HG03378 (cell line): ENCODE data around the gene PASK.

ENCODE experiments used
- ATAC-seq: cut with Tn5 transposase; IDR thresholded peaks from one replicate; pipeline ENCODE4 v1.9.1; 2021; ENCODE audit warnings: mild to moderate bottlenecking, moderate library complexity; ENCODE audit not compliant: unreplicated experiment

The PASK gene

GRCh38 chr2:241129086-241129871 is 20.0 kb downstream of the PASK start:
- ATAC-seq, result no peak

GRCh38 chr2:241128266-241128665 is 21.0 kb downstream of the PASK start:
- ATAC-seq, result no peak

DNA sequence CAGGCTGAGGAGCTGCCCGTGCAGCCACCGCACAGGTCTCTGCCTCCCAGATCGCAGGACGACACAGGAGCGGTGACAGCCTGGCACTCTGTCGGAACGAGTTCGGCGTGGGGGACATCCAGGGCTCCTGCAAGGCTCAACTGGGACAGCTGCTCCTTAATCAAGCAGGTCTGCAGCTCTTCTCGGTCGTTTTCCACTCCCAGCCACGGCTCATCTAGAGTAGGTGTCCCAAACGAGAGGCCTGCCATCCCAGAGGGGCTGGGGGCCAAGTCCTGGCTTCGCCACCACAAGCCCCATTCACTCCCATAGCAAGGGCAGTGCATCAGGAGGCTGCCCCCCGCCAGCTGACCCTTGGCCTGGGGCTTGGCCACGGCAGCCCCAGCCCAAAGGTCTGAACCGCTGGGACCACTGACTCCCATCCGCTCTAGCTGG is 22.5 kb downstream of the PASK start:
- ATAC-seq, result no peak

DNA sequence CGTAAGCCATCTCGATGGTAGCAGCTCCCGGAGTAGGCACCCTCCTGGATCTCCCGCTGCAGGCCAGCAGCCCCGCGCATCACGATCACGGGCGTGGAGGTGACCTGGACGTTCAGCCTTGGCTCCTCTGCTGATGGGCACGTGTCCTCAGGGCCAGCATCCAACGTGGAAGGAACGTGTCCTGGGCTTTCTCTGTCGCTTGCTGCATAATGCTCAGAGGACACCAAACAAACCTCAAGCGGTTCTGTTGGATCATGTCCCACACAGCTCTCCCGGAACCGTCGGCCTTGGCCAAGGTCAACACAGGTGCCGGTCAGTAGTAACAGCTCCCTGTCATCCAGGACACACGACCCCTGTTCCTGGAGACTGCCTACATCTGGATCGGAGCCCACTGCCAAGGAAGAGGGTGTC is 23.1 kb downstream of the PASK start:
- ATAC-seq, result no peak

DNA sequence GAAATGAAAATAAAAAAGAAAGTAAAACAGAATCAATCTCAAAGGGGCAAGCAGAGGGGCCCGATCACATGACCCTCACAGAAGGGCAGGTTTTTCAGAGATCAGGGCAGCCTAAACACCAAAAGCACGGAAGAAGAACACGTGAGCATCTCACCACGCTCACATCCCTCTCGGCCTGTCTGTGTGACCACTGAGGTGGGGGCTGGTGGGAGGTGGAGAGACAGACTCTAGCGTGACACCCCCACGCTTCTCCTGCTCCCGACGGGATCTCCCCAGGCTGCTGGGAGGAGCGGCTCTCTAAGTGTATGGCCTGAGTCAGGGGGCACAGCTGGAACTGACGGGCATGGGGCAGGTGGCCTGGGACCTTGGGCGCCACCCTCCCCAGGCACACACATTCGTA is 23.6 kb downstream of the PASK start:
- ATAC-seq, result no peak

DNA sequence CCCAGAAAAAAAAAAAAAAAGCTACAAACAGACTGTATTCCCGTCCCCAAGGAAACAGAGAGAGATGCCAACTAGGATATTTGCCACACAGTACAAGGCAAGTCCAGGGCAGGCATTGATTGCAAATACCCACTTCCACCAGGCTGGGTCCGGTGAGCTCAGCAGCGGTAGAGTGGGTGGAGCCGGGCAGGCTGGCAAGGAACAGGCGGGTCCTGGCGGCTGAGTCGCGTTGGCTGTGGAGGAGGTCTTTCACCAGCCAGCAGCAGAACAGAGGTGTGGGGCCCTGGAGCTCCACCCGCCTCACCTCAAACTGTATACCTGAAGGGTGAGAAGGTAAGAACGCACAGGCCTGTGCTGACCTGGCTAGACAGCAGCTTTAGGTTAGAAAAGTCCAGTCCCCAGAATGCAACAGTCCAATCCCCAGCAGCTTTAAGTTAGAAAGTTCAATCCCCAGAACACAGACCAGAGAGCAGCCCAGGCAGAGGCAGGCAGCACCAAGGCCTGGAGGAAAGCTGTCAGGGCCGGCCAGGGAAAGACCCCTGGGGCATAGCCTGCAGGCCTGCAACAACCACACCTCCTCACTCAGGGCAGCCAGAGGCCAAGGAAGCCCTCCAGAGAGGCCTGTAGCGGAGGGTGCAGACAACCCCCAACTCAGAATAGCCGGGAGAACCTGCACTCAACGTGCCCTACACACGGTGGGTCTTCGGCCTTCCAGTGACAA is 25.3 kb downstream of the PASK start:
- no peak for ATAC-seq

DNA sequence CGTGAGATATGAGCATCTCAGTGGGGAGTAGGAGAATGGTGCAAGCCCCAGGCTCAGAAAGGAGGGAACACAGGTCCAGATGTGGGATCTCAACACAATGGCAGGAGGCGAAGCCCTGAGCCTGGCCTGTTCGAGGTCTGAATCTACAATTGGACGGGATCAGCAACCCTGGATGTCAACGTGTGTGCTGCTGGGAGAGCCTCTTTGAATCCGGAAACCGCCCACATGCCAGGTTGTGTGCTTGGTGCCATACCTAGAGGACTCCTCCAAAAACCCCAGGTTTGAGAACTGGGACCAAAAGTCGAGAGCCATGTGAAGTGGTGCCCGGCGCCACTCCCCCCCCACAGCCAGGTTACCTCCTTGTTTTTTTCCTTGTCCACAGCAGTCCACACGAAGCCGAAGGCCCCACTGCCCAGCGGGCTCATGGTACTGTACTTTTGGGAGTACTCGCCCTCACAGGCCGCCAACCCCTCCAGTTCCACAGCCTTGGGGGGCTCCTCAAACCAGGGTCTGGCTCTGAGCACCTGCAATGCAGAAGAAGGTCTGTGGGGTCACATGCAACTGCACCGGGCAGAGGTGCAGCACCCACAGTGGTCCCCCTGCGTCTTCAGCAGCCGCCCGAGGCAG is 26.8 kb downstream of the PASK start:
- no peak for ATAC-seq

DNA sequence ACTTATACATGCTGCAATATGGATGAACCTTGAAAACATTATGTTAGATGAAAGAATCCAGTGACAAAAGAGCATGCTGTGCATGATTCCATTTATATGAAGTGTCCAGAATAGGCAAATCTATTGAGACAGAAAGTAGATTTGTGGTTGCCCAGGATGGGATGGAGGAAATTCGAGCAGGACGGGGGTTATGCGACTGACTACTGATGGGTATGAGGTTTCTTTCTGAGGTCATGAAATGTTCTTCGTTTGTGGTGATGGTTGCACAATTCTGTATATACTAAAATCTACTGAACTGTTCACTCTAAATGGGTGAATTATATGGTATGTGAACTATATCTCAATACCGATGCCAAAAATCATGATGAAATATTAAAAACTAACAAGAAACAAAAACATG is 28.3 kb downstream of the PASK start:
- no peak for ATAC-seq

GRCh38 chr2:241120440-241120839 is 28.8 kb downstream of the PASK start:
- ATAC-seq, result no peak

- ATAC-seq, result no peak
Measured at GRCh38 chr2:241118737-241119505, 30.4 kb downstream of the PASK start.

GRCh38 chr2:241116606-241117560 is 32.4 kb downstream of the PASK start:
- ATAC-seq, result no peak

DNA sequence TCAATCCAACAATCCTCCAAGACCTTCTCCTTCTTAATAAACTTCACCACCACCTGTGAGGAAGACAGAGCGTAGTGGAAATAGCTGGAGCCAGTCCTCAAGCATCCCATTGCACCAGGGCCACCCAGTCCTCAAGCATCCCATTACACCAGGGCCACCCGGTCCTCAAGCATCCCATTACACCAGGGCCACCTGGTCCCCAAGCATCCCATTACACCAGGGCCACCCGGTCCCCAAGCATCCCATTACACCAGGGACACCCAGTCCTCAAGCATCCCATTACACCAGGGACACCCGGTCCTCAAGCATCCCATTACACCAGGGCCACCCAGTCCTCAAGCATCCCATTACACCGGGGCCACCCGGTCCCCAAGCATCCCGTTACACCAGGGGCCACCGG is 33.9 kb downstream of the PASK start:
- no peak for ATAC-seq

DNA sequence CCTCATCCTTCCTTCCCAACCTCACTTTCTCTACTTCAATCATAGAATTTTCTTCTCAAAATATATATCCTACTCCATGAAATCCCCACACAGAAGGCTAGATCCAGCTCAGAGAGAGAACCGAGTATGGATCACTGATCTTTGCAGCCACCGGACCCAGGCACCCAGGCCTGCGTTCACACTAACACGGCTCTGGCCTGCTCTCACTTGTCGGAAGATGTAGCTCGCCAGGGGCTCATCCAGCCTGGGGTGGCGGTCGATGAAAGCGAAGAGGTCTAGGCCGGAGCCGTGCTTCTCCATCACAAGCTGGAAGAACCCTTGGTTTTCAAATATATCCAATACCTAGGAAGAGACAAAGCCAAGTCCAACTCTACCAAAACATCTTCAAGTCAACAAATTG is 34.4 kb downstream of the PASK start:
- no peak for ATAC-seq

DNA sequence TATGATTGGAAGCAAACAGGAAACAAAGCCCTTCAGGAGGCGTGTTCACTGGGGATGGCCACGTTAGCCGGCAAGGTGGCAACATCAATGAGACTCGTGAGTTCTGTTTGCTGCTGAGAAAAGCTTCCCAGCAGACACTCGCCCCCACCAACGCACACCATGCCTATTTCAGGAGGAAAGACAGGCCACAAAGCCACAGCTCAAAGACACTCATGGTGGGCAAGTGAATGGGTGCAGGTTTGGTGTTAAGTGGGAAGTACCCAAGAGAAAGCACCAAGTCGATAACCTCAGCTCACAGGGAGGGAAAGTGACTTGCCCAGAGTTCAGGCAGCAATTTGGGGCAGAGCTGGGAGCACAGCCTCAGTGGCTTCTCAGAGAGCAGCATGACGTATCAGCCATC is 36.7 kb downstream of the PASK start:
- ATAC-seq, result no peak

GRCh38 chr2:241112046-241112445 is 37.2 kb downstream of the PASK start:
- no peak for ATAC-seq

DNA sequence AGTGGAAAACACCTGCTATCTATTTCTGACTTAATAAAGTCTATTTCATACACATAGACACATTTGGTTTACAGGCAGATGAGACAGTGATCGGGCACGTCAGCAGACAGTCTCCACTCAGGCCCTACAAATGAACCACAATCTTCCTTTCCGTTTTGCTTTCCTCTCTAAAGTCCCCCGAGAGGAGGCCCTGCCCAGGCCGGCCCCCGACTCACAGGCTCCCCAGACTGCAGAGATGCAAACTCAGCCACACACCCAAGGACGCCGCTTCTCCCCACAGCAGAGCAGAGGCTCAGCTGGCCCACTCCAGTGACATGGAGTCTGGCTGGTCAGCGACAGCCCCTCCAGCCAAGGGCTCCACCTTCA is 37.8 kb downstream of the PASK start:
- ATAC-seq, result no peak

DNA sequence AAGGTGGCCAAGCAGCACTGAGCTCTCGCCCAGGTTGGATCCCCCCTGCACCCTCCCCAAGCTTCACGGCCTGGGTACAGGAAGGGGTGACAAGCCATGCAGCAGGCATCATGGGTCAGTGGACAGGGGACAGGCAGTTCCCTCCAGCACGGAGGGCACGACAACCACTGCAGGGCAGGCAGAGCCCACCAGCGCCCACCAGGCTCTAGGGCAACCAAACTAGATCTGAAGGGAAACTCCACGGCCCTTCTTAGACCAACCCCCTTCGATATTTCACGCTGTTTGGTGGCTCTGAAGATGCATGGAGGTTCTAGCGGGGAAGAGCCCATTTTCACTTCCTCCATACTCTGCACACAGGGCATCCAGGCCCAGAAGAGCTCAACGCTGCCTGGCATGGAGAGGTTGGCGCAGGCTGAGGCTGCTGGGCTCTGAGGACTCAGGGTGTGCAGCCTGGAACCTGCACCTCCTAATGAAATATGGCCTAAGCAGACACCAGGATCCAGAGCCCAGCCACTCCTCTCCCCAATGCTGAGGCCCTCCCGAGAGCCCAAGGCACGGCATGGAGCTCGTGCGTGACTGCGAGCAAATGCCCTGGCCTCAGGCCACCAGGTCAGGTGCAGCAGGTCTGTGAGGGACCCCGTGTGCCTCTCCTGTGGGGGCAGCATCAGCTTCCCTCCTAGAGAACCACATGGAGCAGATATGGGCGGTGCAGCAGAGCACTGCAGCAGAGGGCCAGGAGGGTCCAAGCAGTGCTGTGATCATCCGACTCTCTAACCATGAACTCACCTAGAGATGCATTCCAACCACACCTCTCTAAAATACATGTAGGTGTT is 38.4 kb downstream of the PASK start:
- no peak for ATAC-seq

DNA sequence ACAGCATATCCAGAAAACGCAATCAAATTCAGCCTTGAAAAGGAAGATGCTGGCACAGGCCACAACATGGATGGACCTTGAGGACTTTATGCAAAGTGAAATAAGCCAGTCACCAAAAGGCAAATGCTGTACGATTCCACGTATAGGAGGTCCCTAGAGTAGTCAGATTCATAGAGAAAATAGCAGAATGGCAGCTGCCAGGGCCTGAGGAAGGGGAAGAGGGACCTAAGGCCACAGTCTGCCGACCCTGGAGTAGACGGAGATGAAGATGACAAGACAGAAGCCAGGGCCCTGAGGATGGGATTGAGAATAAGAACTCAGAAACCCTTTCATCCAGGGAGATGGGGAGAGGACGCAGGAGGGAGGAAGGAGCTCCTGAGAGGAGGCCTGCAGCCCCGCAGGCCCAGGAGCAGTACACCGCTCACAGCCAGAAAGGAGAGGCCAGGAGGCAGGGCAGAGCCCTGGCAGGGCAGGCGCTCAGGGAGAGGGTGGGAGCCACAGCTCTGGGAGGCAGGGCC is 39.1 kb downstream of the PASK start:
- ATAC-seq, result no peak
